Activated CD4-positive, alpha-beta T cell treated with anti-CD3 and anti-CD28 coated beads for 36 hours (primary cell): ENCODE data around the gene GLB1L. TPM values are rescaled to one million over a fixed set of nuclear protein-coding genes. Genes with fewer than 3 reads are reported as not detected.

ENCODE experiments used
- ATAC-seq: fragments of 200-7000 bp; cut with Tn5 transposase; one replicate; pipeline ENCODE4 v1.10.0; 2021; ENCODE audit warnings: mild to moderate bottlenecking, moderate library complexity
- CTCF ChIA-PET: fragments of 350-600 bp; sonication (Branson Sonifier 250); formaldehyde crosslinking; loops from one replicate; lab custom pipeline; 2021; ENCODE audit warnings: antibody characterized with exemption; lab: Charles Lee
- POLR2A ChIA-PET: fragments of 350-600 bp; sonication (Branson Sonifier 250); formaldehyde crosslinking; loops from one replicate; lab custom pipeline; 2021; ENCODE audit warnings: antibody characterized with exemption, inconsistent platforms; lab: Charles Lee
- DNase-seq: peaks from one replicate; pipeline ENCODE4 v3.0.0-alpha.2; 2020
- H3K27ac Mint-ChIP-seq: one replicate; pipeline ENCODE4 v1.8.0; 2021; ENCODE audit warnings: mixed read lengths
- H3K27me3 Mint-ChIP-seq: one replicate; pipeline ENCODE4 v1.8.0; 2021; ENCODE audit warnings: mixed read lengths
- H3K36me3 Mint-ChIP-seq: one replicate; pipeline ENCODE4 v1.8.0; 2021; ENCODE audit warnings: low read depth, mixed read lengths
- H3K4me1 Mint-ChIP-seq: one replicate; pipeline ENCODE4 v1.8.0; 2021; ENCODE audit warnings: mixed read lengths
- H3K4me3 Mint-ChIP-seq: one replicate; pipeline ENCODE4 v1.8.0; 2021; ENCODE audit warnings: mild to moderate bottlenecking, moderate library complexity, mixed read lengths
- H3K9me3 Mint-ChIP-seq: one replicate; pipeline ENCODE4 v1.8.0; 2021; ENCODE audit warnings: low read depth, mixed read lengths
- intact Hi-C, 2 experiments: fragments of 100-400 bp; cut with DNase I in 1 of 2; cut with micrococcal nuclease in 1 of 2; formaldehyde crosslinking; loops; one replicate each; pipeline versions ENCODE4 v1.14.2 to v1.15.1; 2022 to 2024; cut with DNase I, micrococcal nuclease
- total RNA-seq, 2 experiments: library from RNA; stranded (reverse); gene quantifications; one replicate each; pipeline ENCODE4 v1.2.3, GENCODE V29; 2021

GLB1L gene
- total RNA-seq, 2 experiments from 2014 or later: 2.7 to 4.2 TPM

DNA sequence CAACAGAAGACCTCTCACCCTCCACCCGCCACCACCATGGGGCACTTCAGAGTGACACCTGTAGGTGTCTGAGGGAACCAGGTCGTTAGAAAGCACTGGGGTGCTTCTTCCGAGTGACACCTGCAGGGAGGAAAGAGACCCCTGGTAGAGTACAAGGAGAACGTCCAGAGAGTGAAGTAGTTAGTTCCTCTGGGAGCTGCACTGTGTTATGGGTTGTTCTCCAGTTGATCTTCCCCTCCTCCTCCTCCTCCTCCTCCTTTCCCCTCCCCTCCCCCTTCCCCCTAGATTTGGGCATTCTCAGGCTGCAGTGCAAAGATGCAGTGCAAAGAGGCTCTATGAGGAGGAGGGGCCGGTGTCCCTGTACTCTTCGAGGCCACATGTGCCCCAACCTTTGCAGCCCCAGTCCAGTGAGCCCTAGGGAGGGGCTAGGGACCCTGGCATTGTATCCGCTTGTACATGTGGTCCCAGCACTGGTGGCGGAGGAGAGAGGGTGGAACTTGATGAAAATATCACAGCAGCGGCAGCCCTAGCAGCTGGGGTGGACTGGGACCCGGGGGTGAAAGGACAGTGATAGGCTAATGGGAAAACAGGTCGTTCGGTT lies 34.8 kb upstream of the GLB1L start:
- Mint-ChIP-seq H3K27ac (peak overlapping the region; percentile 95), H3K9me3 (no peaks in the 10 kb centered on the region), H3K27me3 (no peaks in the 10 kb centered on the region), H3K4me1 (peaks cover 37% of the 10 kb centered on the region), H3K36me3 (peaks cover 10% of the 10 kb centered on the region), H3K4me3 (peak overlapping the region; percentile 96)
- intact Hi-C loops: loop anchor here (1.0 to 5.0 kb wide), 19 partner anchors 14 to 993 kb away; partner anchors contain the start of genes ABCB6 (in 2 of the 2), ANKZF1 (in 2 of the 2), ATG9A (in 2 of the 2) and TUBA4A (in 2 of the 2)
- CTCF ChIA-PET: interaction anchor here (0.9 to 15.5 kb wide), 5 partner anchors 15 to 120 kb away, joined by 3 to 257 read pairs (median 27); partner anchors contain the start of genes TUBA4A and TUBA4B
- no peak for ATAC-seq
- POLR2A ChIA-PET: interaction anchor here (1.6 to 2.6 kb wide), 3 partner anchors 26 to 50 kb away, joined by 8 to 33 read pairs (median 8); partner anchors contain the start of genes ANKZF1, ATG9A, TUBA4A and TUBA4B
- no peak for DNase-seq

DNA sequence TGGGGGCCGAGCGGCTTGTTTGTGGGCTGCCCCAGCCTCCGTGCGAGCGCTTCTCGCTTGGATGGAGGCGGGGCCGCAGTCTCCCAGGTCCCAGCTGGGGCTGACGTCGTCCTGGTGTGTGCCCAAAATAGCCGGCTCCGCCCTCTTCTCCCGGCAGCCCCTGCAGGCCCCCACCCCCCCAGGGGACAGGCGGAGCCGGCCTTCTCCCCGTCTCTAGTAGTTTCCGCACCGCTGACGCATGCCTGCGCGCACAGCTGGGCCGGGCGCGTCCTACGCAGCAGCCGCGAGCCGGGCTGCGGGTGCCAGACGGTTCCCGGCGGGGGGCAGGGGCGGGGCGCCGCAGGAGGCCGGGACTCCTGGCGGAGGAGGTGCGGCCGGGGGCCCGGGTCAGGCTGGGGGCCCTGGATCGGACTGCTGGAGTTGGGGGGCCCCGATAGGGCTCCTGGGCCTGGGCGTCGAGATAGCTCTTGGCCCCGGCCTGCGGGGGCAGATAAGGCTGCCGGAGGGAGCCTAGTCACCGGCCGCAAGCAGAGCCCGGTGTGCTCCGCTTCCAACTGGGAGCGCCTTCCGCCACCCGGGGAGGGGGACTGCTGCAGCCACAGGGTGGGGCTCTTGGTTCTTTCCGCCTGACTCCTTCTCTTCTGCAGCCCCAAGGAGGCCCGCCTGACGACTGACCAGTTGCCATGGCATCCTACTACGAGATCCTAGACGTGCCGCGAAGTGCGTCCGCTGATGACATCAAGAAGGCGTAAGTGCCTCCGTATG lies 34.1 kb upstream of the GLB1L start, which contains the start of gene DNAJB2:
DNAJB2 (plus strand) TSS at position 216 of the 765 bp plus-strand sequence; CDS start at position 684, 468 bp downstream.
- peak; percentile 86 for ATAC-seq
- POLR2A ChIA-PET: interaction anchor here (0.6 to 2.6 kb wide), 11 partner anchors 16 to 620 kb away, joined by 3 to 33 read pairs (median 4); partner anchors contain the start of genes ANKZF1, ATG9A, BCS1L and TUBA4A
- Mint-ChIP-seq H3K4me1 (peaks cover 37% of the 10 kb centered on the region), H3K27ac (peak within 1 kb of the TSS; percentile 95), H3K27me3 (no peaks in the 10 kb centered on the region), H3K9me3 (no peaks in the 10 kb centered on the region), H3K36me3 (peaks cover 10% of the 10 kb centered on the region), H3K4me3 (peak within 1 kb of the TSS; percentile 96)
- CTCF ChIA-PET: interaction anchor here (0.8 to 15.5 kb wide), 15 partner anchors 8 to 124 kb away, joined by 3 to 257 read pairs (median 5); partner anchors contain the start of genes ANKZF1, CNPPD1, GLB1L and STK16
- intact Hi-C loops: loop anchor here (1.0 to 5.0 kb wide), 19 partner anchors 15 to 992 kb away; partner anchors contain the start of genes ABCB6 (in 2 of the 2), ANKZF1 (in 2 of the 2), ATG9A (in 2 of the 2) and TUBA4A (in 2 of the 2)
- DNase-seq: peak; percentile 100

DNA sequence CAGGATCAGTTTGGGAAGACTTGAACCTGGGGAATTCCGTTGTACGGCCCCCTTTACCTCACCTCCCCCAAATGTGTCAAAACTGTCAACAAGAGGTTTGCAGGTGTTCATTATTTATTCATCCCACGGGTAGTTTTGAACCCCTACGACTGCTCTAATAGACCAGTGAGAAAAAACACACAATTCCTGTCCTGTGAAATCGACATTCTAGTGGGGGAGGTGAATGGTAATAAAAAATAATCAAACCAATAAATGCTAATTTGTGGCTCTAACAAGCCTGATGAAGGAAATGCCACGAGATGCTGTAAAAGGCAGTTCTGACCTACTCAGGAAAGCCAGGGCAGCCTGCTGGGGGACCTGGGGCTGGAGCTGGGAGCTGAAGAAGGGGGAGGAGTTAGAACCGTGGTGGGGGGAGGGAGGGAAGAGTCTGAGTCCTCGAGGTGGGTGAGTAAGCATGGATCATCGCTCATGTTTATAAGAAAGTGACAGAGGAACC lies 33.5 kb upstream of the GLB1L start:
- CTCF ChIA-PET: interaction anchor here (0.8 to 15.5 kb wide), 20 partner anchors 8 to 281 kb away, joined by 3 to 257 read pairs (median 4); partner anchors contain the start of genes ANKZF1, CNPPD1, GLB1L and STK16
- Mint-ChIP-seq H3K27me3 (no peaks in the 10 kb centered on the region), H3K9me3 (no peaks in the 10 kb centered on the region), H3K27ac (peak overlapping the region; percentile 93), H3K36me3 (peaks cover 10% of the 10 kb centered on the region), H3K4me3 (peak overlapping the region; percentile 96), H3K4me1 (peaks cover 37% of the 10 kb centered on the region)
- no peak for ATAC-seq
- intact Hi-C loops: loop anchor here (1.0 to 5.0 kb wide), 19 partner anchors 16 to 991 kb away; partner anchors contain the start of genes ABCB6 (in 2 of the 2), ANKZF1 (in 2 of the 2), ATG9A (in 2 of the 2) and TUBA4A (in 2 of the 2)
- DNase-seq: no peak
- POLR2A ChIA-PET: interaction anchor here (0.6 to 2.6 kb wide), 10 partner anchors 16 to 619 kb away, joined by 3 to 33 read pairs (median 4); partner anchors contain the start of genes ANKZF1, ATG9A, BCS1L and TUBA4A

- CTCF ChIA-PET: interaction anchor here (0.6 to 15.5 kb wide), 26 partner anchors 9 to 660 kb away, joined by 3 to 257 read pairs (median 3); partner anchors contain the start of genes ANKZF1, CNPPD1, GLB1L and STK16
- no peaks in the 10 kb centered on the region for H3K9me3 Mint-ChIP-seq
- no peaks in the 10 kb centered on the region for H3K27me3 Mint-ChIP-seq
- DNase-seq (peak; percentile 86), ATAC-seq (peak; percentile 8)
- peak overlapping the region; percentile 93 for H3K27ac Mint-ChIP-seq
- peaks cover 7% of the 10 kb centered on the region for H3K36me3 Mint-ChIP-seq
- H3K4me1 Mint-ChIP-seq: peaks cover 37% of the 10 kb centered on the region
- intact Hi-C loops: loop anchor here in 1 of 2 experiments (1.0 to 5.0 kb wide), 4 partner anchors 20 to 991 kb away; partner anchors contain the start of genes ABCB6 and ZFAND2B
- peak overlapping the region; percentile 96 for H3K4me3 Mint-ChIP-seq
- POLR2A ChIA-PET: interaction anchor here (0.6 to 2.6 kb wide), 10 partner anchors 24 to 619 kb away, joined by 3 to 33 read pairs (median 4); partner anchors contain the start of genes ANKZF1, ATG9A, BCS1L and DNPEP
Observed at GRCh38 chr2:219277703-219278654, 32.7 kb upstream of the GLB1L start.

DNA sequence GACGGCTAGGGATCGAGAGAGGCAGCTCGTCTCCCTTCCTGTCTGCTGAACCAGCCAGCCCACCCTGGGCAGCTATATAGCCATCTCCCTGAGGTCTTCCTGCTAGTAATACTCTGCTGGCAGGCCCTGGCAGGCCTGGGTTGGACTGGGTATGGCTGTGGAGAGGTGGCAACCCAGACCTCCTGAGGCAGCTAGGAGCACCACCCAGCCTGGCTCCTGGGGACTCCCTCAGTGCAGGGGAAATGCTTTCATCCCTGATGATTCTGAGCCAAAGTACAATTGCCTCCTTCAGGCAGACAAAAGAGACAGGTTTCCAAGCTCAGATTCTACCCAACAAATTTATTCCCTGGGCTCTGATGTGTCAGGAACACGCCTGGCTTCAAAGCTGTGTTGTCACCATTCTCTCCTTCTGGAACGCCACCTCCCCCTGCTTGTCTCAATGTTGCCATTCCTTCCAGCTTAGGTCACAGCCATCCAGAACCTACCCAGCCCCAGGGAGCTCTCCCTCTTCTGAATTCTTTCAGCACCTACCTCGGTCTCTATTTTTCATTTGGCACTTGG lies 29.2 kb upstream of the GLB1L start:
- ChIA-PET CTCF (interaction anchor here (0.9 to 15.5 kb wide), 8 partner anchors 13 to 233 kb away, joined by 3 to 257 read pairs (median 4); partner anchors contain the start of genes TUBA4A and TUBA4B), POLR2A (no interaction called here)
- Mint-ChIP-seq H3K27me3 (no peaks in the 10 kb centered on the region), H3K9me3 (no peaks in the 10 kb centered on the region), H3K27ac (no peak overlapping the region), H3K36me3 (no peaks in the 10 kb centered on the region), H3K4me3 (no peak overlapping the region), H3K4me1 (peaks cover 20% of the 10 kb centered on the region)
- ATAC-seq (no peak), DNase-seq (no peak)
- intact Hi-C loops: no loop called here

DNA sequence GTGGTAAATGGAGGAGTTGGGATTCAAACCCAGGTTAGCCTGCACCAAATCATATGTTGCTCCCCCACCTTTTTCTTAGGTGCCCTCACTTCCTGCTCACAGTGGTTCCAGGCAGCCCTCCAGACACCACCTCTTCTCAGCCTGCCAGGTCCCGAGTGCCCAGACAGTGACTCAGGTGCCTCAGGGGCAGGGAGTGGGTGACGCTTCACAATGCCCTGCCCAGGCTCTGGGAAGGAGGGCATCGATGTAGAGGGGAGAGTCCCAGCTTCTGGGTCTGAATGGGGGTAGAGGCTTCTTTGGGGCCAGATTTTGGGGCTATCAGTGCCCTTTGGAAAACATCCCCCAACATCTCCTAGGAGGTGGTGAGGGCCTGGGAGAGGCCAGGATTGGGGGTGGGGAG lies 28.7 kb upstream of the GLB1L start:
- ChIA-PET POLR2A (interaction anchor here (0.6 kb wide), 1 partner anchor 21 kb away, joined by 3 read pairs; no protein-coding TSS in a partner anchor), CTCF (interaction anchor here (0.9 to 15.5 kb wide), 7 partner anchors 20 to 232 kb away, joined by 3 to 257 read pairs (median 4); partner anchors contain the start of genes TUBA4A and TUBA4B)
- H3K27me3 Mint-ChIP-seq: no peaks in the 10 kb centered on the region
- no peak overlapping the region for H3K27ac Mint-ChIP-seq
- H3K9me3 Mint-ChIP-seq: no peaks in the 10 kb centered on the region
- ATAC-seq: no peak
- intact Hi-C loops: no loop called here
- H3K4me3 Mint-ChIP-seq: no peak overlapping the region
- H3K4me1 Mint-ChIP-seq: peaks cover 19% of the 10 kb centered on the region
- no peak for DNase-seq
- H3K36me3 Mint-ChIP-seq: no peaks in the 10 kb centered on the region

DNA sequence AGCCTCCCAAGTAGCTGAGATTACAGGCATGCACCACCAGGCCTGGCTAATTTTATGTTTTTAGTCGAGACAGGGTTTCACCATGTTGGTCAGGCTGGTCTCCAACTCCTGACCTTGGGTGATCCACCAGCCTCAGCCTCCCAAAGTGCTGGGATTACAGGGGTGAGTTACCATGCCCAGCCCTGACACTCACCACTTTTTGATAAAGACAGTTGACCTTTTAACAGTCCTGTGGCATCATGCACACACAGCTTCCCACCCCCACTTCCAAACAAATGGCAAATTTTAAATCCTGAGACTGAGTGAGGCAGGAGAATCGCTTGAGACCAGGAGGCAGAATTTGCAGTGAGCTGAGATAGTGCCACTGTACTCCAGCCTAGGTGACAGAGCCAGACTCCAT lies 27.8 kb upstream of the GLB1L start:
- DNase-seq (no peak), ATAC-seq (no peak)
- Mint-ChIP-seq H3K9me3 (no peaks in the 10 kb centered on the region), H3K27ac (no peak overlapping the region), H3K36me3 (no peaks in the 10 kb centered on the region), H3K4me1 (peaks cover 10% of the 10 kb centered on the region), H3K4me3 (no peak overlapping the region), H3K27me3 (no peaks in the 10 kb centered on the region)
- intact Hi-C loops: no loop called here
- ChIA-PET CTCF (interaction anchor here (0.8 to 15.5 kb wide), 2 partner anchors 23 to 77 kb away, joined by 3 to 257 read pairs; no protein-coding TSS in a partner anchor), POLR2A (no interaction called here)

GRCh38 chr2:219272356-219272755 lies 27.1 kb upstream of the GLB1L start:
- ATAC-seq (no peak), DNase-seq (no peak)
- ChIA-PET POLR2A (no interaction called here), CTCF (interaction anchor here (15.5 kb wide), 1 partner anchor 23 kb away, joined by 257 read pairs; no protein-coding TSS in a partner anchor)
- intact Hi-C loops: no loop called here
- Mint-ChIP-seq H3K27ac (no peak overlapping the region), H3K27me3 (no peaks in the 10 kb centered on the region), H3K4me3 (no peak overlapping the region), H3K4me1 (peaks cover 3% of the 10 kb centered on the region), H3K36me3 (no peaks in the 10 kb centered on the region), H3K9me3 (no peaks in the 10 kb centered on the region)

DNA sequence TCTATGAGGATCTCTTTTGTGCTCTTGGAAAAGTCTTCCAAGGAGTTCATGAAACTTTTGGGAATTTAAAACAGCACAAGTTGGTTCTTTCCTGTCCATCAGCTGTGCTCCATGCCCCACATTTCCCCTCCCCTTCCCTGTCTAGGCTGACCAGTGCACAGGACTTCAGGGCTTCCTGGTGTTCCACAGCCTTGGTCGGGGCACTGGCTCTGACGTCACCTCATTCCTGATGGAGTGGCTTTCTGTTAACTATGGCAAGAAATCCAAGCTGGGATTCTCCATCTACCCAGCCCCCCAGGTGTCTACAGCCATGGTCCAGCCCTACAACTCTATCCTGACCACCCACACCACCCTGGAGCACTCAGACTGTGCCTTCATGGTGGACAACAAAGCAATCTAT lies 25.8 kb upstream of the GLB1L start:
- no peaks in the 10 kb centered on the region for H3K36me3 Mint-ChIP-seq
- no peaks in the 10 kb centered on the region for H3K27me3 Mint-ChIP-seq
- DNase-seq (no peak), ATAC-seq (no peak)
- H3K9me3 Mint-ChIP-seq: no peaks in the 10 kb centered on the region
- ChIA-PET POLR2A (no interaction called here), CTCF (no interaction called here)
- H3K27ac Mint-ChIP-seq: no peak overlapping the region
- intact Hi-C loops: no loop called here
- no peaks in the 10 kb centered on the region for H3K4me1 Mint-ChIP-seq
- H3K4me3 Mint-ChIP-seq: no peak overlapping the region
